ENCODE measurements around the gene MYO3B.

The MYO3B gene

GRCh38 chr2:170695521-170696410, 517.8 kb downstream of the MYO3B start:
- TF ChIP-seq CTCF (IDR thresholded peaks at IDR 0.05; ENCODE audit: insufficient read depth, low read depth, low read length, missing control alignments) = no peak
- no peak overlapping the region for H3K4me3 ChIP-seq (ENCODE audit: low read depth, low read length)
- DNase-seq (ENCODE audit: low read depth) = no peak

- no peak for TF ChIP-seq CTCF (IDR thresholded peaks at IDR 0.05; ENCODE audit: insufficient read depth, low read depth, low read length, missing control alignments)
- no peak overlapping the region for H3K4me3 ChIP-seq (ENCODE audit: low read depth, low read length)
- no peak for DNase-seq (ENCODE audit: low read depth)
These were observed 519.0 kb downstream of the MYO3B start for GRCh38 chr2:170696948-170697347.

GRCh38 chr2:170701011-170701410, 523.1 kb downstream of the MYO3B start:
- no peak overlapping the region for H3K4me3 ChIP-seq (ENCODE audit: low read depth, low read length)
- no peak for TF ChIP-seq CTCF (IDR thresholded peaks at IDR 0.05; ENCODE audit: insufficient read depth, low read depth, low read length, missing control alignments)
- no peak for DNase-seq (ENCODE audit: low read depth)

GRCh38 chr2:170703776-170704476, 526.0 kb downstream of the MYO3B start:
- no peak for DNase-seq (ENCODE audit: low read depth)
- no peak for TF ChIP-seq CTCF (IDR thresholded peaks at IDR 0.05; ENCODE audit: insufficient read depth, low read depth, low read length, missing control alignments)
- no peak overlapping the region for H3K4me3 ChIP-seq (ENCODE audit: low read depth, low read length)

Measured in GM12865 (cell line).